Neural crest cell (in vitro differentiated cells): ENCODE data around the gene BSG. TPM values are rescaled to one million over a fixed set of nuclear protein-coding genes. Genes with fewer than 3 reads are reported as not detected.

ENCODE experiments used
- DNase-seq: peaks from one replicate; pipeline ENCODE4 v3.0.0; 2021; ENCODE audit warnings: low read depth, mixed read lengths, low spot score
- H3K27ac Mint-ChIP-seq: one replicate; pipeline ENCODE4 v1.8.0; 2021; ENCODE audit warnings: mild to moderate bottlenecking, mixed read lengths; ENCODE audit not compliant: unreplicated experiment
- H3K27me3 Mint-ChIP-seq: 2 replicates; pipeline ENCODE4 v1.8.0; 2021; ENCODE audit warnings: low read depth, mild to moderate bottlenecking, mixed read lengths
- H3K36me3 Mint-ChIP-seq: 2 replicates; pipeline ENCODE4 v1.8.0; 2021; ENCODE audit warnings: low read depth, mild to moderate bottlenecking, mixed read lengths
- H3K4me1 Mint-ChIP-seq: 2 replicates; pipeline ENCODE4 v1.8.0; 2021; ENCODE audit warnings: mixed read lengths
- H3K4me3 Mint-ChIP-seq: one replicate; pipeline ENCODE4 v1.8.0; 2021; ENCODE audit warnings: mild to moderate bottlenecking, mixed read lengths
- H3K9me3 Mint-ChIP-seq: 2 replicates; pipeline ENCODE4 v1.8.0; 2021; ENCODE audit warnings: mixed read lengths
- CTCF ChIP-seq: fragments of 200-600 bp; sonication (generic); conservative IDR thresholded peaks from 2 replicates; pipeline ENCODE4 v1.5.0; 2021; ENCODE audit warnings: antibody characterized with exemption, mild to moderate bottlenecking
- total RNA-seq: library from RNA; stranded (reverse); gene quantifications from 2 replicates; pipeline ENCODE4 v1.2.1, GENCODE V29; 2021

BSG gene
- total RNA-seq, 1 donor from 2014 or later, result 613 TPM

GRCh38 chr19:629961-630714 is 57.7 kb downstream of the BSG start:
- peaks cover 22% of the 10 kb centered on the region for H3K4me1 Mint-ChIP-seq
- peak overlapping the region; percentile 56 for H3K4me3 Mint-ChIP-seq
- no peaks in the 10 kb centered on the region for H3K9me3 Mint-ChIP-seq
- H3K27me3 Mint-ChIP-seq, result peaks cover 2% of the 10 kb centered on the region
- no peak for TF ChIP-seq CTCF
- H3K36me3 Mint-ChIP-seq, result peaks cover 8% of the 10 kb centered on the region
- H3K27ac Mint-ChIP-seq, result no peak overlapping the region
- no peak for DNase-seq

GRCh38 chr19:632579-633067 is 60.2 kb downstream of the BSG start:
- no peak for TF ChIP-seq CTCF
- H3K4me3 Mint-ChIP-seq, result peak overlapping the region; percentile 97
- H3K9me3 Mint-ChIP-seq, result no peaks in the 10 kb centered on the region
- peaks cover 15% of the 10 kb centered on the region for H3K4me1 Mint-ChIP-seq
- peak overlapping the region; percentile 98 for H3K27ac Mint-ChIP-seq
- H3K36me3 Mint-ChIP-seq, result peaks cover 3% of the 10 kb centered on the region
- H3K27me3 Mint-ChIP-seq, result peaks cover 4% of the 10 kb centered on the region
- DNase-seq, result peak; percentile 52

Other genes with a start within 250 kb of the BSG start
- gene MIER2, start 227.8 kb upstream of the BSG start, total RNA-seq, result 43.8 and 45.8 TPM in 2 replicates
- gene C2CD4C, start 163.4 kb upstream of the BSG start, total RNA-seq, result 5.6 and 6.7 TPM in 2 replicates
- gene SHC2, start 111.6 kb upstream of the BSG start, total RNA-seq, result 39.0 and 45.2 TPM in 2 replicates
- 0.75 and 1.1 TPM in 2 replicates for gene MADCAM1, start 76.1 kb upstream of the BSG start, total RNA-seq
- 22.3 TPM in 2 replicates for gene TPGS1, start 65.1 kb upstream of the BSG start, total RNA-seq
- gene CDC34, start 40.8 kb upstream of the BSG start, total RNA-seq, result 106 and 111 TPM in 2 replicates
- not detected in 2 replicates for gene GZMM, start 28.5 kb upstream of the BSG start, total RNA-seq
- gene HCN2, start 17.3 kb downstream of the BSG start, total RNA-seq, result 0.71 and 0.84 TPM in 2 replicates
- gene POLRMT, start 60.9 kb downstream of the BSG start, total RNA-seq, result 69.7 and 71.1 TPM in 2 replicates
- 0.51 and 0.84 TPM in 2 replicates for gene FGF22, start 67.3 kb downstream of the BSG start, total RNA-seq
- gene RNF126, start 90.6 kb downstream of the BSG start, total RNA-seq, result 50.6 and 55.9 TPM in 2 replicates
- gene FSTL3, start 103.8 kb downstream of the BSG start, total RNA-seq, result 7.7 and 8.9 TPM in 2 replicates
- not detected in 2 replicates for gene PRSS57, start 122.9 kb downstream of the BSG start, total RNA-seq
- gene PALM, start 136.3 kb downstream of the BSG start, total RNA-seq, result 45.1 and 52.1 TPM in 2 replicates
- 0.14 TPM in 1 of 2 replicates, not detected in the other for gene MISP, start 178.5 kb downstream of the BSG start, total RNA-seq
- 674 and 701 TPM in 2 replicates for gene PTBP1, start 224.9 kb downstream of the BSG start, total RNA-seq
- 46.3 and 50.9 TPM in 2 replicates for gene PLPPR3, start 249.4 kb downstream of the BSG start, total RNA-seq